CD4-positive, alpha-beta T cell treated with Interleukin-4 for 1 hour (primary cell): Measurements from ENCODE around the gene TMEM204.

Experiments
- DNase-seq, 2 donors: peaks; one replicate each; pipeline ENCODE4 v3.0.0-alpha.2; 2020 to 2022

The TMEM204 gene

DNA sequence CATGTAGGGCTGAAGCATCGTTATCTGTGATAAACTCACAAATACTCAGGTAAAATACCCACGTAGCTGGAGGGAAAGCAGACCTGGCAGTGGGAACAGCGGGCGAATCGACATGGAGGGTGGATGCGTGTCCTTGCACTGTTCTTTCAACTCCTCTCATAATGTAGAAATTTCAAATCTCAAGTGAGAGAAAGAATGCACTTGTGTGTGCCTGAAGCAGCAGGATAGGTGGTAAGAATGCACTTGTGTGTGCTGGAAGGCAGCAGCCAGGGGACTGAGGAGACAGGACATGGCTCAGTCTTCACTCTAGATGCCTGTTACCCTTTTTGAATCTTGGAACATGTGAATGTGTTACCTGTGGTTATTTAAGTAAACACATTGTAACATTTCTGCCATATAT, 68.0 kb downstream of the TMEM204 start:
- no peak for DNase-seq

GRCh38 chr16:1602285-1602684, 68.8 kb downstream of the TMEM204 start:
- DNase-seq: no peak
